ENCODE measurements around the gene TAF10. TPM values are rescaled to one million over a fixed set of nuclear protein-coding genes. Genes with fewer than 3 reads are reported as not detected.

The TAF10 gene
- total RNA-seq (2022; extraction: Qiagen RNA extraction; ENCODE audit: low read depth): 164 to 262 TPM (median 213 TPM) in 5 replicates

DNA sequence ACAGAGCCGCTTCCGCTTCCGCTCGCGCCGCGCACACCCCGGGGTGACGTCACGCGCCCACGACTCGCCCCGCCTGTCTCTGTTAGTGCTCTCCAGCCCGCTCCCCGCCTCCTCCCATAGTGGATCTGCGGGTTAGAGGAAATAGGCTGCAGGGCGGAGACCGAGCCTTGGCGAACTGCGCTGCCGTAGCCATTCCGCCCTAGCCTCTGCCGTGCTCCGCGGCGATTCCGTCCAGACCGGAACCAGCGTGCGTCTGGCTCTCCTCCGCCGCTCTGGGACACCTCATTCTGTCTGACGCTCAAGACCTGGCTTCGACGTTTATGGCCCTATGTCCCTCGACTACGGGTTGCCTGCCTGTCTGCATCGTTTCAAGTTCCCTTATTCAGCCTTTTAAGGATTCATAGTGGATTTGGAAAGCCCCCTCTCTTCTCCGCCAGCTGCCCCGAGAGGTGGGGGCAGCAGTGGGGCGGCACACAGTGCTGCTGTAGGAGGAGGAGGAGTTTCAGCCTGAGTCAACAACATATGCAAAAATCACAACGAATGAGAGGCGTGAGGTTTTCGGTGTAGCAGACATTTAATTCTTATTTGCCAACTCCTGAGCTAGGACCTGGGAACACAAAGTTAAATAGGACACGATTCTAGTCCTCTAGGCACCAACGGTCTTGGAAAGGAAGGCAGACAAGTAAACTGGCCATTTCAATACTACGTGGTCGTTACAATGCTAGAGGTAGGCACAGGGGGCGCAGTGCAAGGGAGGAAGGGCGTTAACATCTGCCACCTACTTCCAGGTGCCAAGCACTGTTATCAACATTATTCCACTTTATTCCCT lies at the start of gene TAF10:
TSS of gene TAF10 (minus strand) at position 4 of the 829 bp plus-strand sequence. CDS start 27 bp downstream, outside the sequence.

GRCh38 chr11:6655790-6656583 lies 44.0 kb upstream of the TAF10 start, which contains the start of gene DCHS1:
Gene DCHS1 (minus strand): TSS chr11:6655809. CDS start chr11:6641613, 14,196 bp downstream.

DNA sequence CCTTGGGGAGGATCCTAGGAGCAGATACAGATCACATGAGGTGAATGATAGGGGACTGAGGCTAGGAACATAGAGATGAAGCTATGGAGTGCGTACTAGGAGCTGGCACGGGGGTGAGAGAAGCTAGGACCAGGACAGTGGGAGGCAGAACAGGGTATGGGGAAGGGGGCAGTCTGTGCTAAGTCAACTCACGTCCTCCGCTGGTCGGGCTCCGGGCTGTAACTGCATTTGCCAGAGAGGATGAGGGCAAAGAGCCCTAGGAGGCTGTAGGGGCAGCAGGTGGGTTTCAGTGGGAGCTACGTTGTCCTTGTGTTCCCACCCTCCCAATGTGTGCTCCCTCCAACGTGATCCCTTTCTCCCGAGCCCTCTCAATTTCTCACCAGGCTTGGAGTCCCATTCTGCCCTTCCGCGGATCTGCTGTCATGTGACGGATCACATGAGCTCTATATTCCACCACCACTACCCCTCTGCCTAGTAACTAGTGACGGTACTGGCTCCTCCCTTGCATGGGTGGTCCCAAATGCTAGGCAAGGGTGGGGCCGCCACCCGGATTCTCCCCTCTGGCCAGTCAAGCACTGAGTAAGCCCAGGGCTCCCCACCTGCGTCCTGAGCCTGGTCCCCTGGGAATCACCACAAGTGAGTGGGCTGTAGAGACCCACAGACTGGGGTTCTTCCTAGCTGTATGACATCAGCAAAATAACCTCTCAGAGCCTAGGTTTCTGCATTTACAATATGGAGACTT lies 7.2 kb upstream of the TAF10 start, which contains the start of gene TPP1:
TSS of gene TPP1 (minus strand) at position 419 of the 742 bp plus-strand sequence. CDS start at position 397, 22 bp downstream.

DNA sequence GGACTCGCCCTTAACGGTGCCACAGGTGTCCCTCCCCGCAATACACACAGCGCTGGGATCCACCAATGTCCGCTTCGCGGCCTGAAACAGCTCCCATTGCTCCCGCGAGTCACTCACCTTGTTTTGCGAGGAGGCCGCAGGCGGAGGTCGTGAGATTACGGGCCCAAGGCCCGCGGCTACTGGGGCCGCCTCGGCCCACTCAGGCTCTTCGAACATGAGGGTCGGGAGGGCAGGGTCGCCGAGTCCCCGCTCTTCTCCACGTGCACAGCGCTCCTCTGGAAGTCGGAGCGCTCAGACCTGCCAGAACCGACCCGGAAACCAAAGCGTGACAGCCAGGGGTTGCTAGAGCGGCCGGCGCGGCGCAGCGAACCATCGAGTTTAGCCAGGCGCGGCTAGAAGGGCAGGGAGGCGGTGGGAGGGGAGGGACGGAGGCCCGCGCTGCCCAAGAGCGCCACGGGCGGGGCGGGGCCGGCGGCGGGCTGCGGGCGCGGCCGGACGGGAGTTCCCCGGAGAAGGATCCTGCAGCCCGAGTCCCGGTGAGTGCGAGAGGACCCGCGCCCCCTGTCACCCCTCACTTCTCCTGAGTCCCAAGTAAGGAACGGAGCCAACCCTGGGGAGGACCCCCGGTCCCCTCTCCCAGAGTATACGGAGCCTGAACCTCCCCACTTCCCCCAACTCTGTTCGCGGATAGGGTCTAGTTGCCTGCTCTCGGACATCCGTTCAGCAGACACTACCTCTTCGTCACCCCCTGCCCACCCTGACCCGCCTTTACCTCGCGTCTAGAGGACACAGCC lies 8.5 kb downstream of the TAF10 start, which contains the start of the genes ILK and RRP8:
TSS of gene ILK (plus strand) at position 488 of the 794 bp plus-strand sequence. CDS start 498 bp downstream, outside the sequence.
TSS of gene RRP8 (minus strand) at position 330 of the 794 bp plus-strand sequence. CDS start at position 216, 114 bp downstream.

Other genes with a start within 250 kb of the TAF10 start
- 9.9 to 12.3 TPM (median 11.3 TPM) in 5 replicates for gene SMPD1, start 221.7 kb downstream of the TAF10 start, total RNA-seq (2022; extraction: Qiagen RNA extraction; ENCODE audit: low read depth)
- gene APBB1, start 193.1 kb downstream of the TAF10 start, total RNA-seq (2022; extraction: Qiagen RNA extraction; ENCODE audit: low read depth): 18.1 to 23.2 TPM (median 18.6 TPM) in 5 replicates
- gene HPX, start 171.2 kb downstream of the TAF10 start, total RNA-seq (2022; extraction: Qiagen RNA extraction; ENCODE audit: low read depth): 0.31 to 0.65 TPM (median 0.55 TPM) in 5 replicates
- 13.6 to 20.7 TPM (median 17.7 TPM) in 5 replicates for gene TRIM3, start 138.3 kb downstream of the TAF10 start, total RNA-seq (2022; extraction: Qiagen RNA extraction; ENCODE audit: low read depth)
- 55.9 to 64.6 TPM (median 58.3 TPM) in 5 replicates for gene ARFIP2, start 130.9 kb downstream of the TAF10 start, total RNA-seq (2022; extraction: Qiagen RNA extraction; ENCODE audit: low read depth)
- 26.4 to 35.2 TPM (median 33.0 TPM) in 5 replicates for gene TIMM10B, start 130.7 kb downstream of the TAF10 start, total RNA-seq (2022; extraction: Qiagen RNA extraction; ENCODE audit: low read depth)
- gene DNHD1, start 114.9 kb downstream of the TAF10 start, total RNA-seq (2022; extraction: Qiagen RNA extraction; ENCODE audit: low read depth): 2.6 to 3.8 TPM (median 3.3 TPM) in 5 replicates
- 27.5 to 36.0 TPM (median 32.8 TPM) in 5 replicates for gene RRP8, start 8.6 kb downstream of the TAF10 start, total RNA-seq (2022; extraction: Qiagen RNA extraction; ENCODE audit: low read depth)
- 100.0 to 124 TPM (median 120 TPM) in 5 replicates for gene ILK, start 8.4 kb downstream of the TAF10 start, total RNA-seq (2022; extraction: Qiagen RNA extraction; ENCODE audit: low read depth)
- gene TPP1, start 7.2 kb upstream of the TAF10 start, total RNA-seq (2022; extraction: Qiagen RNA extraction; ENCODE audit: low read depth): 41.5 to 52.4 TPM (median 46.7 TPM) in 5 replicates
- gene DCHS1, start 43.6 kb upstream of the TAF10 start, total RNA-seq (2022; extraction: Qiagen RNA extraction; ENCODE audit: low read depth): 0.09 to 0.14 TPM (median 0.11 TPM) in 5 replicates
- 94.0 to 119 TPM (median 109 TPM) in 5 replicates for gene MRPL17, start 71.1 kb upstream of the TAF10 start, total RNA-seq (2022; extraction: Qiagen RNA extraction; ENCODE audit: low read depth)
- 0.01 to 0.13 TPM in 2 of 5 replicates, not detected in the others for gene OR2AG2, start 159.8 kb upstream of the TAF10 start, total RNA-seq (2022; extraction: Qiagen RNA extraction; ENCODE audit: low read depth)
- gene OR2AG1, start 170.8 kb upstream of the TAF10 start, total RNA-seq (2022; extraction: Qiagen RNA extraction; ENCODE audit: low read depth): not detected in 5 replicates
- not detected in 5 replicates for gene OR6A2, start 187.5 kb upstream of the TAF10 start, total RNA-seq (2022; extraction: Qiagen RNA extraction; ENCODE audit: low read depth)
- gene OR10A5, start 233.5 kb upstream of the TAF10 start, total RNA-seq (2022; extraction: Qiagen RNA extraction; ENCODE audit: low read depth): not detected in 5 replicates